Measurements from ENCODE around the gene CCR7.

DNA sequence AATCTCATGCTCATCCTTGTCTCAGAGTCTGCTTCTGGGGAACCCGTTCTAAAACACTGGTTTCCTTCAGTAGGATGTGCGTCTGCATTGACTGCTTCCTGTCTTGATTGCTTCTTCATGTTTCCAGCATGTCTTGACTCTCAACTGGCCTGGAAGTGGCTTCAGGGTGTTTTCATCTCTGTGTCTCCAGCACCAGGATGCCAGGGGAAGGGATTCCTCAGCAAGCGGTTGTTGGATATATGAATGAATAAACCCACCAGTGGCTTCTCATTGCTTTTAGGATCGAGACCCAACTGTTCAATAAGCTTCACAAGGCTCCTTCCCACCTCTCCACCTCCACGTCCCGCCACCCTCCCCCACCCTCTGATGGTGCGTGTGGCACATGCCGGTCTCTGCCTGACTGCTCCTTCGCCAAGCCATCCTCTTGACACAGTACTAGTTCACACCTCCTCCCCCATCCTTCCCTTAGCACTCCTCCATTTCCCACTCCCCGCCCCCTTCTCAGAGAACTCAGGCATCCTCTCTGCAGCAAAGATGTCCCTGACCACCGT, 49.7 kb downstream of the CCR7 start:
- TF ChIP-seq, protein P1, sequence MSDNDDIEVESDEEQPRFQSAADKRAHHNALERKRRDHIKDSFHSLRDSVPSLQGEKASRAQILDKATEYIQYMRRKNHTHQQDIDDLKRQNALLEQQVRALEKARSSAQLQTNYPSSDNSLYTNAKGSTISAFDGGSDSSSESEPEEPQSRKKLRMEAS (IDR thresholded peaks at IDR 0.05), result no peak
- TF ChIP-seq RAD21 (IDR thresholded peaks at IDR 0.05; ENCODE audit: low read depth) (no peak), TAF1 (IDR thresholded peaks at IDR 0.05; ENCODE audit: low read depth) (no peak), CEBPB (IDR thresholded peaks at IDR 0.05) (no peak), ZBTB7A (IDR thresholded peaks at IDR 0.05; ENCODE audit: low read depth) (no peak), YY1 (IDR thresholded peaks at IDR 0.05; ENCODE audit: low read depth) (no peak), EGR1 (IDR thresholded peaks at IDR 0.05) (no peak), EP300 (IDR thresholded peaks at IDR 0.05; ENCODE audit: borderline replicate concordance) (no peak), NFIC (IDR thresholded peaks at IDR 0.05) (no peak), TCF12 (IDR thresholded peaks at IDR 0.05; ENCODE audit: low read depth) (no peak)
- TF ChIP-seq, protein P2, sequence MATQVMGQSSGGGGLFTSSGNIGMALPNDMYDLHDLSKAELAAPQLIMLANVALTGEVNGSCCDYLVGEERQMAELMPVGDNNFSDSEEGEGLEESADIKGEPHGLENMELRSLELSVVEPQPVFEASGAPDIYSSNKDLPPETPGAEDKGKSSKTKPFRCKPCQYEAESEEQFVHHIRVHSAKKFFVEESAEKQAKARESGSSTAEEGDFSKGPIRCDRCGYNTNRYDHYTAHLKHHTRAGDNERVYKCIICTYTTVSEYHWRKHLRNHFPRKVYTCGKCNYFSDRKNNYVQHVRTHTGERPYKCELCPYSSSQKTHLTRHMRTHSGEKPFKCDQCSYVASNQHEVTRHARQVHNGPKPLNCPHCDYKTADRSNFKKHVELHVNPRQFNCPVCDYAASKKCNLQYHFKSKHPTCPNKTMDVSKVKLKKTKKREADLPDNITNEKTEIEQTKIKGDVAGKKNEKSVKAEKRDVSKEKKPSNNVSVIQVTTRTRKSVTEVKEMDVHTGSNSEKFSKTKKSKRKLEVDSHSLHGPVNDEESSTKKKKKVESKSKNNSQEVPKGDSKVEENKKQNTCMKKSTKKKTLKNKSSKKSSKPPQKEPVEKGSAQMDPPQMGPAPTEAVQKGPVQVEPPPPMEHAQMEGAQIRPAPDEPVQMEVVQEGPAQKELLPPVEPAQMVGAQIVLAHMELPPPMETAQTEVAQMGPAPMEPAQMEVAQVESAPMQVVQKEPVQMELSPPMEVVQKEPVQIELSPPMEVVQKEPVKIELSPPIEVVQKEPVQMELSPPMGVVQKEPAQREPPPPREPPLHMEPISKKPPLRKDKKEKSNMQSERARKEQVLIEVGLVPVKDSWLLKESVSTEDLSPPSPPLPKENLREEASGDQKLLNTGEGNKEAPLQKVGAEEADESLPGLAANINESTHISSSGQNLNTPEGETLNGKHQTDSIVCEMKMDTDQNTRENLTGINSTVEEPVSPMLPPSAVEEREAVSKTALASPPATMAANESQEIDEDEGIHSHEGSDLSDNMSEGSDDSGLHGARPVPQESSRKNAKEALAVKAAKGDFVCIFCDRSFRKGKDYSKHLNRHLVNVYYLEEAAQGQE (IDR thresholded peaks at IDR 0.05; ENCODE audit: low read depth), result no peak
- TF ChIP-seq, protein P3, sequence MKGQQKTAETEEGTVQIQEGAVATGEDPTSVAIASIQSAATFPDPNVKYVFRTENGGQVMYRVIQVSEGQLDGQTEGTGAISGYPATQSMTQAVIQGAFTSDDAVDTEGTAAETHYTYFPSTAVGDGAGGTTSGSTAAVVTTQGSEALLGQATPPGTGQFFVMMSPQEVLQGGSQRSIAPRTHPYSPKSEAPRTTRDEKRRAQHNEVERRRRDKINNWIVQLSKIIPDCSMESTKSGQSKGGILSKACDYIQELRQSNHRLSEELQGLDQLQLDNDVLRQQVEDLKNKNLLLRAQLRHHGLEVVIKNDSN (IDR thresholded peaks at IDR 0.05), result no peak

Measured in Ishikawa (cell line).